GM21825 (cell line): Measurements from ENCODE around the gene SETDB2.

Experiments
- ATAC-seq: cut with Tn5 transposase; IDR thresholded peaks from one replicate; pipeline ENCODE4 v1.9.1; 2021; ENCODE audit warnings: mild to moderate bottlenecking, moderate library complexity; ENCODE audit not compliant: unreplicated experiment

Gene SETDB2

GRCh38 chr13:49528161-49528560, 84.1 kb downstream of the SETDB2 start:
- ATAC-seq: no peak

GRCh38 chr13:49530457-49530856, 86.4 kb downstream of the SETDB2 start:
- peak; percentile 74 for ATAC-seq

- ATAC-seq: no peak
Observed at GRCh38 chr13:49532593-49532992, 88.5 kb downstream of the SETDB2 start.

GRCh38 chr13:49533011-49533410, 88.9 kb downstream of the SETDB2 start:
- no peak for ATAC-seq

GRCh38 chr13:49533591-49534269, 89.7 kb downstream of the SETDB2 start:
- ATAC-seq: no peak

- no peak for ATAC-seq
Observed at GRCh38 chr13:49536144-49536873, 92.2 kb downstream of the SETDB2 start.

GRCh38 chr13:49538404-49538803, 94.3 kb downstream of the SETDB2 start:
- ATAC-seq: no peak

- ATAC-seq: no peak
Observed at GRCh38 chr13:49539313-49539712, 95.2 kb downstream of the SETDB2 start.

GRCh38 chr13:49539746-49540145, 95.7 kb downstream of the SETDB2 start:
- no peak for ATAC-seq

GRCh38 chr13:49540552-49540951, 96.5 kb downstream of the SETDB2 start:
- ATAC-seq: no peak

- no peak for ATAC-seq
Observed at GRCh38 chr13:49543656-49544055, 99.6 kb downstream of the SETDB2 start.
